ENCODE measurements around the gene PRDM5.
"Not testable (repeated sequence)": the region's sequence is repeated elsewhere in the genome, so short reads cannot be mapped to it uniquely, and the experiment has no call there.

Gene PRDM5

GRCh38 chr4:120761070-120761469 is 161.5 kb downstream of the PRDM5 start:
- H3K27ac ChIP-seq, result no peak overlapping the region
- TF ChIP-seq CTCF (conservative IDR thresholded peaks at IDR 0.05), result no peak

DNA sequence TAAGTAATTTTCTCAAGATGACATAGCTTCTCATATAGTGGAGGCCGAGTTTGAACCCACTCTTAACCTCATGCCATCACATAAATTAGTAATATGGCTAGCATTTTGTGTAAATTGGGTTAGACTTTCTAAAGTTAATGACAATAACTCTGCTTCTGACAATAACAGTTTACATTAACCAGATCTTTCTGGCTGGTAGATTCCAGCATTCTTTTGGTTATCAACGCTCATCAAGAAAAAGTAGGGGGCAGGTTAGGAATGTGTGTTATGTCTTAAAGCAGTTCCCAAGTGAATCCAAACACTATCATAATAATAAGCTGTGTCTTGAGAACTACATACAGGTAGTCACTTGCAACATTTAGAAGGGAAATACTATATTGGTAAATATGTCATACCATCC is 162.5 kb downstream of the PRDM5 start:
- TF ChIP-seq CTCF (conservative IDR thresholded peaks at IDR 0.05), result no peak
- no peak overlapping the region for H3K27ac ChIP-seq

DNA sequence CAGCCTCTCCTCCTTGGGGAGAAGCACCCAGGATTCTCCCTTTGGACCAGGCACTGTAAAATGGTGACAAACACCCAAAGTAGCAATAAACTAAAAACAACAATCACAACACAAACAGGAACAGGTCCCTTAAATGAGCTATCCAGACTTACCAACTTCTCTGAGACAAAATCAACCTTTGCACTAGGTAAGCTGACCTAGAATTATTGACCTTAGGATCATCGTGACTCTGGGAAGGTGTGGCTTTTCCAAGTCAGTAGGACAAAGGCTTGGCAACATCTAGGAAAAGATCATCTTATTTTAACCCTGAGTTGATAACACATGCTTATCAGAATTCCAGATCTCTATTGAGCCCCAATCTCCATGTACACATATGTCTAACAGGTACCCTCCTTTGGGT is 166.7 kb downstream of the PRDM5 start:
- TF ChIP-seq CTCF (conservative IDR thresholded peaks at IDR 0.05), result no peak
- H3K27ac ChIP-seq, result no peak overlapping the region

DNA sequence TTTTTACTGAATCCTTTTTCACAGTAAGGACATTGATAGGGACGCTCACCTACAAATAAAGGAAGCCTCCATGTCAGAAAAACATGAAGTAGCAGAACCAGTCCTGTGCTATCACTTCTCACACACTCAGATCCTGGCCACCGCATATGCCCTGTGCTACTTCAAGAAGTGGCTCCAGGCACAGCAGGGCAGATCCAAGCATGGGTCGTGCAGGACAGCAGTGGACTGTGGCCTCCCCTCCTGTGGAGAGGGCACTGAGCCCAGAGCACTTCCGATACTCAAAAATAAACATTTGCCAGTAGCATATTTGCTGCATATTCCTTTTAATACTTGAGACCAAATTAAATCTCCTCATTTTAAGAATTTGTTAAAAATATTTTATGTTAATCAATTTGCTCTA is 167.9 kb downstream of the PRDM5 start:
- no peak overlapping the region for H3K27ac ChIP-seq
- TF ChIP-seq CTCF (conservative IDR thresholded peaks at IDR 0.05), result no peak

DNA sequence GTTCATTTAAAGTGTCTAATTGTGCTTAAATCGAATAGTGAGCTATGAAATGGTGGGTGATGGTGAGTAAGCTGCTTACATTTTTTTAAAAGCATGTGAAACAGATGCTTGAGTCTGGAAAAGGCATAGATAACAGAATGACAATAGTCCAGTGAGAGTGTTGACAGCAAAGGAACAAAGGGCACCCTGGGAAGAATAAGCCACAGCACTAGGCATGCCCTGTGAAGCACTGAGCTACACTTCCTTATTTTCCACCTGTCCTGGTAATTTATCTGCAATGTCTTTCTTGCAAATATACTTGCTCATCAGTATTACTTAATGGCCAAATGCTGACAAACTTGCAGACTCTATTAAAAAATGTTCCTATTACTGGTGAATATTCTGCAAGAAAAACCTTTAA is 168.7 kb downstream of the PRDM5 start:
- no peak for TF ChIP-seq CTCF (conservative IDR thresholded peaks at IDR 0.05)
- no peak overlapping the region for H3K27ac ChIP-seq

DNA sequence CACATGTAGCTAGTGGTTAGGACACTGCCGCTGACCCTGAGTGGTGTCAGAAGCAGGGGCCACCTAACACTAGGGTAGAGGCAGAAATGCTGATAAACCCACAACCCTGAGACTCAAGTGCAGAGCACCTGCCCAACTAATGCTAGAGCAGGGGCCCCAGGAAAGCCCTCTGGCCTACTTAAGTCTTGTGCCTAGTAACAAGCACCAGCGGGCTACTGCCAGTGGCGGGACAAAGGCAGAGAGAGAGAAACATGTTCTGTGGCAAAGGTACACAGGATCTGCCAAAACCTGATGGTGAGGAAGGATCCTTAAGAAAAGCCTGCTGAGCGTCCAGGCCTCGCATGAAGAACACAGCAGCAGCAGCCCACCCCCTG is 172.4 kb downstream of the PRDM5 start:
- no peak overlapping the region for H3K27ac ChIP-seq
- TF ChIP-seq CTCF (conservative IDR thresholded peaks at IDR 0.05), result no peak

GRCh38 chr4:120749445-120750151 is 172.9 kb downstream of the PRDM5 start:
- no peak for TF ChIP-seq CTCF (conservative IDR thresholded peaks at IDR 0.05)
- no peak overlapping the region for H3K27ac ChIP-seq

DNA sequence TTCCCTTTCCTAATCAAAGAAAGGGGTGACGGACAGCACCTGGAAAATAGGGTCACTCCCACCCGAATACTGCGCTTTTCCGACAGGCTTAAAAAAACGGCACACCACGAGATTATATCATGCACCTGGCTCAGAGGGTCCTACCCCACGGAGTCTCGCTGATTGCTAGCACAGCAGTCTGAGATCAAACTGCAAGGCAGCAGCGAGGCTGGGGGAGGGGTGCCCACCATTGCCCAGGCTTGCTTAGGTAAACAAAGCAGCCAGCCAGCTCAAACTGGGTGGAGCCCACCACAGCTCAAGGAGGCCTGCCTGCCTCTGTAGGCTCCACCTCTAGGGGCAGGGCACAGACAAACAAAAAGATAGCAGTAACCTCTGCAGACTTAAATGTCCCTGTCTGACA is 180.9 kb downstream of the PRDM5 start:
- H3K27ac ChIP-seq, result not testable (repeated sequence)

Measured in VCaP (cell line).